EH (cell line): ENCODE data around the gene NYAP1.
"Not testable (repeated sequence)": the region's sequence is repeated elsewhere in the genome, so short reads cannot be mapped to it uniquely, and the experiment has no call there.

ENCODE experiments used
- DNase-seq: peaks from one replicate; pipeline ENCODE4 v3.0.0-alpha.2; 2015; ENCODE audit warnings: low read depth

NYAP1 gene

DNA sequence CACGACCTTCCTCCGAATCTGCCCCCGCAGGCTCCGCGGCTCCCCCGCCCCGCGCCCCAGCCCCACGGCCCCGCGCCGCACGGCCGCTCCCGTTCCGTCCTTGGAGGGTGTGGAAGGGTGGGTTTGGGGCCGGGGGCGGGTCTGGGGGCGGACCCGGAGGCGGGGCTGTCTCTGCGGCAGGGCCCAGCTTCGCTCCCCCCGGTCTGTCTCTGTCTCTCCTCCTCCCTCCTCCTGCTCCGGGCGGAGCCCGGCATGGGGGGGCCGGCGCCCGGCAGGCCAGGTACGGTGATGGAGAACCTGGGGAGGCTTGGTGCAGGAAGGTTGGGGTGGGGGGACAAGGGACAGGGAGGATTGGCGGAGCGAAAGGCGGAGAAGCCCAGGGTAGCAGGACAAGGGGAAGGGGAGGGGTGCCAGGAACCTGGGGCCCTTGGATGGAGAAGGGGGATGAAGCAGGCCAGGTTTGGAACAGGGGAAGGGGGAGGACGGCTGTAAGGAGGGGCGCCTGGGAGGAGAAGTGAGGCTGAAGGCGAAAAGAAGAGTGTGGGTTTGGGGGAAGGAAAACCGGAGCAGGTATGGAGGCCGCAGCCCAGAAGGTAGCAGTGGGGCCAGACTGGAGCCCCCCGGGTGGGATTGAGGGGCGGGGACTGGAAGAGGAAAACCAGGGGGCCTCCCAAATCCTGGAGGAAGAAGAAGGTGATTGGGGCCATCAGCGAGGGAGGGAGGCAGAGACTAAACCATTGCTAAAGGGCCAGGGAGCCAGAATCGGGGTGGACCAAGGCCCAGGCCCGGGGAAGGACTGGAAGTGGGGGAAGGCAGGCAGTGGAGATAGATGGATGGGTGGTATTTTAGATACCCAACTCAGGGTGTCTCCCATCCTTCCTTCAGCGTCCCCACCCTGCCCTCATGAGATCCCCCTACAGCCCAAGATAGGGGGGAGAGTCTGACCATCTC is at the start of gene NYAP1:
TSS of gene NYAP1 (plus strand) at position 206 of the 951 bp plus-strand sequence. CDS start 1,385 bp downstream, outside the sequence.
- DNase-seq: peak; percentile 63

DNA sequence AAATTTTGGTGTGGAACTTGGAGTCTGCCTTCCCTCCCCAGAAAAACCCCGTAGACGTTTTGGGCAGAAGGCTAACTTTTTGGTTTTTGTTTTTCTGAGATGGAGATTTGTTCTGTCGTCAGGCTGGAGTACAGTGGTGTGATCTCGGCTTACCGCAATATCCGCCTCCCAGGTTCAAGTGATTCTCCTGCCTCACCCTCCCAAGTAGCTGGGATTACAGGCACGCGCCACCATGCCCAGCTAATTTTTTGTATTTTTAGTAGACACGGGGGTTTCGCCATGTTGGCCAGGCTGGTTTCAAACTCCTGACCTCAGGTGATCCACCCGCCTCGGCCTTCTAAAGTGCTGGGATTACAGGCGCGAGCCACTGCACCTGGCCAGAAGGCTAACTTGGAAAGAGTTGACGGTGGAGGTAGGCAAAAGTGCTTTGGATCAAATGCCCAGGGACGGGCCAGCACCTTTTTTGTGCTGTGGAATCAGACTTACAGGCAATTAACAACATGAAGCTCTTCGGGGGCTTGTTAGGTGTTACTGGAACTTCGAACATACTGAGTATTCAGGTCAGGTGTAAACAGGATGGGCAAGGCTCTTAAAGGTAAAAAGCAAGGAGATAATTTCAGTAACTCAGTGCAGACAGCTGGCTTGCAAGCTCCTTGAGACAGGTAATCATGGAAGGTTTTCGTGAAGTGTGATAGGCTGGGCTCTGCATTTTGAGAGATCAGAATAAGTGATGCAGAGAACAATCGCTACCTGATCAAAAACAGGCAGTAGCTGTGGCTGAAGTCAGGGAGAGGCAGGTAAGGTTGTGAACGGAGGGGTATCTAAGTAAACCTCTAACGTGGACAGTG is 49.2 kb upstream of the NYAP1 start:
- DNase-seq: no peak

DNA sequence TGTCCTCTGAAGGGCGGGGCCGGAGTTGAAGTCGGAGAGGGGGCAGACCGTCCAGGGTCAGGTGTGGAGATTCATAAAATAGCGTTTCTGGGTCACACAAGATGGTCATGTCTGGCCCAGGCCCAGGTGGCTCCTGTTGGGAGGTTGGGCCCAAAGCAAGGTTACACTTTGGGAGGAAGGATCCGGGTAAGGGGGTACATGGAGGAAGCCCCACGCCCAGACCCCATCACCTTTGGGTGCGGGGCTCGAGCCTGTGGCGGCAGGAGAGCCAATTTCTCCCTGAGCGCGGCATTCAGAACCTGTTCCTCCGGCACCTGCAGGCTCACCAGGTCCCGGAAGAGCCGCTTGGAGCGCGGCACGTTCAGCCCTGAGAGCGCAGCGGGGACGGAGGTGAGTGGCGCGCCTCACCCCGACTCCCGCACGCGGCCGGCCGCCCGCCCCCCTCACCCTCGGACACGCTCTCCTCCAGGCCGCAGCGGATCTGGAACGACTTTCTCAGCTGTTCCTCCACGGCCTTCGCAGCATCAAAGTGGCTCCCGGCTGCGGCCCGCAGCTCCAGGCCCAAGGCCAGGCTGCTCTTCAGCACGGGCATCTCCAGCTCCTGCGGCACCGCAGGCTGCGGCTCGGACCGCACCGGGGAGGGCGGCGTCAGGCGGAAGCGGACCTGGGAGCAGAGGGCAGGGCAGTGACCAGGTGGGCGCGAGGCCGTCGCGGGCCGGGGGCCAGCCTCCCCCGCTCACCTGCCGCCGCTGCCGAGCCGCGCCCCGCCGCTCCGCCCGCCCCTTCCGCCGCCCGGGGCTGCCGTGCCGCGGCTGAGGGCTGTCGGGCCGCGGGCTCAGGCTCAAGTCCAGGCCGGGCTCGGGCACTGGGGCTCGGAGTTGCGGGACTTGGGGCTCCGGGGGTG is 48.1 kb upstream of the NYAP1 start:
- peak; percentile 37 for DNase-seq

DNA sequence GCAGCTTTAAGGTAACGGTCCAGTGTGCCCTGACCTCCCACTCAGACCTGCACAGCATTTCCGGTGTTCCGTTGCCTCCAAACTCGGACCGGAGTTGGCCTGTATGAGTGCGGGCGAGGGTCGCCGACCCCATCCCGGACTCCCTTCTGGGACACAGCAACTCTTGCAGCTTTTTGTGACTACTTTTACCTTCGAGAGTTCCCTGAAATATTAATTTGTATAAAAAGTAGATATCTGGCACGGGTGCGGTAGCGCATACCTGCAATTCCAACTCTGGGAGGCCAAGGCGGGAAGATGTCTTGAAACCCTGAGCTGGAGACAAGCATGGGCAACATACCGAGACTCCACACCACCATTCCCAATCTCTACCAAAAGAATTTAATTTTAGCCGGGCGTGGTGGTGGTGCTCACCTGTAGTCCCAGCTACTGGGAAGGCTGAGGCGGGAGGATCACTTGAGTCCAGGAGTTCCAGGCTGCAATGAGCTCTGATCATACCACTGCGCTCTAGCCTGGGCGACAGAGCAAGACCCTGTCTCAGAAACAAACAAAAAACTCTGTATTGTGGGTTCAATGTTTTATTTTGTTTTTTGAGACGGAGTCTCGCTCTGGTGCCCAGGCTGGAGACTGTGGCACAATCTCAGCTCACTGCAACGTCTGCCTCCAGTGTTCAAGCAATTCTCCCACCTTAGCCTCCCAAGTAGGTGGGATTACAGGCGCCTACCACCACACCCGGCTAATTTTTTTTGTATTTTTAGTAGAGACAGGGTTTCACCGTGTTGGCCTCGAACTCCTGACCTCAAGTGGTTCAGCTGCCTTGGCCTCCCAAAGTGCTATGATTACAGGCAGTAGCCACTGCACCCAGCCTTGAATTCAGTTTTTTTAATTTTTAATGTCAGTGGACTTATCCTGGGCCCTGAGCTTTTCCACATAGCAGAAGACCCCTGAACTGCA is 46.3 kb upstream of the NYAP1 start:
- DNase-seq: no peak

DNA sequence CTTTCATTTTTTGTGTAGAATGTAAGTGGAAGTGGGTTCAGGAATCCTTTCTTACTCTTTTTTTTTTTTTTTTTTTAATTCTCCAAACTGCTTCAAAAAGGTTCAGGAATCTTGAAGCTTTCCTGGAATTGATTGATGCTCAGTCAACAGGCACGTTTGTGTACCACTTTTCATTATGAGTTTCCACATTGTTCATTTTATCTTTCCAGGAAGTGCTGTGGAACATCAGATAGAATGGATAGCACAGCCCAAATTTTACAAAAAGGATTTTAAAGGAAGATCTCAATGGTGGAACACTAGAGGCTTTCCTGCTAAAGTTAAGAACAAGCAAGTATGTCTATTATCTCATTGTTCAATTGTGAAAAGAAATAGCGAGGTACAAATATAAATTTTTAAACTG is 45.6 kb upstream of the NYAP1 start:
- DNase-seq: no peak

- DNase-seq: not testable (repeated sequence)
These were observed 45.0 kb upstream of the NYAP1 start for GRCh38 chr7:100438731-100439130.

DNA sequence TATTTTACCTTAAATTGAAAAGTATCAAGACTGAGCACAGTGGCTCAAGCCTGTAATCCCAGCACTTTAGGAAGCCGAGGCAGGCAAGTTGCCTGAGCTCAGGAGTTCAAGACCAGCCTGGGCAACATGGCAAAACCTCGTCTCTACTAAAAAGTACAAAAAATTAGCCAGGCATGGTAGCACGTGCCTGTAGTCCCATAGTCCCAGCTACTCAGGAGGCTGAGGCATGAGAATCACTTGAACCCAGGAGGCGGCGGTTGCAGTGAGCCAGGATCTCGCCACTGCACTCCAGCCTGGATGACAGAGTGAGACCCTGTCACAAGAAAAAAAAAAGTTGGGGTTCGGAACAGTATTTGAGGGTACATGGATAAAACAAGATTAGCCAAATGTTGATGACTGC is 44.5 kb upstream of the NYAP1 start:
- not testable (repeated sequence) for DNase-seq

GRCh38 chr7:100441641-100442535 is 41.8 kb upstream of the NYAP1 start:
- DNase-seq: no peak

GRCh38 chr7:100443096-100443840 is 40.5 kb upstream of the NYAP1 start:
- DNase-seq: no peak

- DNase-seq: peak; percentile 80
These were observed 39.1 kb upstream of the NYAP1 start for GRCh38 chr7:100444311-100445278.

DNA sequence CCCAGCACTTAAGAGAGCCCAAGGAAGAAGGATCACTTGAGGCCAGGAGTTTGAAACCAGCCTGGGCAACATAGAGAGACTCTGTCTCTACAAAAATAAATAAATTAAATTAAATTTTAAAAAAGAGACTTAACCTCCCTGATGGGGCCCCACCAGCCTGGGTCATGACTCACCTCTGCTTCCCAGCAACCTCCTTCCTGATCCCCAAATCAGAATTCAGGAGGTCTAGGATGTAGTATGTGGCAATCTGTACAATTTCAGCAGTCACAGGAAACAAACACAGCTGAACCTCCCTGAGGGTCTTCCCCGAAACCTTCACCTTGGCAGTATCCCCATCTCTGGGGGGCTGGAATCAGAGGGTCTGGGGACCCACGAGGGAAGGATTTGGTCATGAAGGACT is 37.7 kb upstream of the NYAP1 start:
- peak; percentile 63 for DNase-seq

- not testable (repeated sequence) for DNase-seq
These were observed 36.4 kb upstream of the NYAP1 start for GRCh38 chr7:100447363-100447762.

- DNase-seq: no peak
These were observed 34.4 kb upstream of the NYAP1 start for GRCh38 chr7:100449190-100449795.

GRCh38 chr7:100452513-100452912 is 31.2 kb upstream of the NYAP1 start:
- no peak for DNase-seq

- DNase-seq: not testable (repeated sequence)
These were observed 29.9 kb upstream of the NYAP1 start for GRCh38 chr7:100453854-100454253.

- DNase-seq: no peak
These were observed 28.5 kb upstream of the NYAP1 start for GRCh38 chr7:100455206-100455605.

- no peak for DNase-seq
These were observed 27.2 kb upstream of the NYAP1 start for GRCh38 chr7:100456562-100456961.
